NCI-H2171 treated with DMSO at 0.1 percent for 48 hours (cell line): ENCODE measurements around the gene ATP6AP2.
A peak's percentile ranks its signal among the peaks of the same experiment; 100 is the strongest.
"Not testable (repeated sequence)": the region's sequence is repeated elsewhere in the genome, so short reads cannot be mapped to it uniquely, and the experiment has no call there.

Experiments used
- DNase-seq: peaks from one replicate; lab custom pipeline; 2025; lab: John Stamatoyannopoulos, UW

ATP6AP2 gene

DNA sequence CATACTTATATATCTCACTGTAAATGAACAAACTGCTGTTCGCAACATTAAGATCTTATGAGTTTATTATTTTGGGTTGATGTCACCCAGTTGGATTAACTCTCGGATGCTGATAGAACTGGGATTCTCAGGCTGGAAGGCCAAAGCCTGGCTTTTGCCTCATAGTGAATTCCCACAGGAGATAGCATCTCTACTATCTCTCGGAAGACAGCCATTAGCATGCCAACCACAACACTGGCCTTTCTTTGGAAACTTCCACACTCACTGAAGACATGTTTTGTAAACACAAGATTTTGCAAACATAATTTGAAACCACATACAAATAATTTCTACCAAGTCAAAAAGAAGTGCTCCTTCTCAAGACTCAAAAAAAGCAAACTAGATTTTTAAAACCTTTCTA, 4.5 kb upstream of the ATP6AP2 start:
- DNase-seq: no peak

DNA sequence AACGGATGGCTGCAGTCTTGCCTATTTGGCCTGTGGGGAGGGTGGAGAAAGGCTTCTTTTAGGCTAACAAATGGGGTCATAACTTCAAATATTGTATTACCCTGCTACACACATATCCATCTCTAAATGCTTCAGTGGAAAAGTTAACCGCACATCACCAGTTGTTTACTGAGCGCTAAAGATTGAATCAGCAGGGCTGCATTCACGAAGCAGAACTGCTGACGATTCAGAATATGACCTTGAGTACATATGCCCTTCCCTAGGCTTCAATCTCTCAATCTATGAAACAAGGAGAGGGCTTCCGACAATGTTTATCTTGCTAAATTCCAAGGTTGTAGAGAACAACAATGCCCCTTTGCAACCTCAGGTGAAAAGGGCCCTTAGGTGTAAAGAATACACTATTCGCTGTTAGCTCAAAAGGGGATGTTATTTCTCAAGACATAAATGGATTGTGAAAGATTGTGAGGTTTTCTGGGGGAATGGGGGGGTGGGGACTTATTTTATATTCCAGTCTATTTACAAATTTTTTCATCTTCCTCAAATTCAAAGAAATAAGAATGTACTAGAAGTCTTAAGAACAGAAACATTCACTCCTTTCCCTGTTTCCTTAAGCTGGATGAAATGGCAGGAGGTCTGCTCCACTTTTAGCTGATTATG, 2.6 kb upstream of the ATP6AP2 start:
- DNase-seq: no peak

DNA sequence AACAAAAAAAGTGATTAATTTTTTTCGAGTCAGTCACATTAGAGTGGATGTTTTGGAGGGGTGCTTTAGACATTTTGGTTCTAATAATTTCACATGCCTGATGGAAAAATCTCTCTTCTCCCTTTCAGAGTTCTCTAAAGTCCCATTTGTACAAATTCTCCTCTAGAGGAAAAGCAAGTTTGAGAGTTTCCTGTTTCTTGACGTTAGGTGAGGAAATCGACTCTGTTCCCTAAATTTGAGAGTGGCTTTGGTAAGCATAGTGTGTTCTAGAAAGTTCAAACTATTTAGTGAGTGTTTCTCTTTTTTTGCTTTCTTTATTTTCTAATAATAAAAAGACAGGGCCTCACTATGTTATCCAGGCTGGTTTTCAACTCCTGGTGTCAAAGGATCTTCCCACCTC, 1.6 kb upstream of the ATP6AP2 start:
- DNase-seq: no peak

DNA sequence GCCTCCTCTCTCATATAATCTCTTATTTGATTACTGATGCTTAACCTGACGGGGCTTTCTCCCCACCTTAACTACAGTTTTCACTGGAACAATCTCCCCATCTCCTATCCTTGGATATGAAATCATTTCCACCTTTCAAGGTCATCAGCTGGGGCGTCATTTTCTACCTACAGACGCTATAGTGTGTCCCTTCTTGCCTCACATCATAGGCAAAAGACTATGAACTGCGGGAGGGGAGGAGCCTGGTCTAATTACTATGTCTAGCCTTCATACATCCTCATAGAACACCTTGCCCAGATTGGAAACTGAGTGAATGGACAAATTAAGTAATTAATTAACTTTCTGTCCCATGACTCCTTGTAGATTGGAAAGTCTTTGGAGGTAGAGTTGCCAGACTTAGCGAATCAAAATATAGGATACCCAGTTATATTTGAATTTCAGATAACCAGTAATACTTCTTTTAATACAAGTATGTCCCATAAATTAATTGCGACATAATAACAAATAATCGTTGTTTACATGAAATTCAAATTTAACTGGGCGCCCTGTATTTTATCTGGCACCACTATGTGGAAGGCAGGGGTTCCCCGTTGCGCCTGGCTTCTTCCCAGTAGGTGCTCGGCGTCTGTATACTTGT, 752 bp upstream of the ATP6AP2 start:
- peak; percentile 2 for DNase-seq

DNA sequence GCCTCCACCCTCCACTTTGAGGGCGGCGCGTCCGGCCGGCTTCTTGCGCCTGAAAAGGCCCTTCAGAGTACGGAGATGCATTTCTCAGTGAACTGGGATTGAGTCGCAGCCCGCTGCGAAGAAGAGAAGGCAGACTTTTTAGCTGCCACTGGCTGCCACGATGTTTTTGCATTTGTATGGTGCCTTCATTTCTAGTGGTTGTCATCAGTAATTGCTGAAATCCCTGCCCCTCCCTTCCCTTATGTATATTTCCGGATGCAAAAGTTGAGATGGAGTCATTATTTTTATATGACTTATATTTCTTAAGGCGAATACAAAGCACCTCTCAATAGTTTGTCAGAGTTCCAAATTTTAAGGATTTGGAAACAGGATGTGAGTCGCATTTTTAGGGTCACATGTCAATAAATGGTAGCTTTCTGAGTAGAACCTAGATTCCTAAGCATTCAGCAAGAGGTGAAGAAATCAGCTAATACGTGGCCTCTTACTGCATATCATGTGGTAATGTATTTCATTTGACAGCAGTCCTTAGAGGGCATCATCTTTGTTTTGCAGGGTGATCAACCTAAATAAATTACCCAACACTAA, 658 bp downstream of the ATP6AP2 start:
- DNase-seq: peak; percentile 1

DNA sequence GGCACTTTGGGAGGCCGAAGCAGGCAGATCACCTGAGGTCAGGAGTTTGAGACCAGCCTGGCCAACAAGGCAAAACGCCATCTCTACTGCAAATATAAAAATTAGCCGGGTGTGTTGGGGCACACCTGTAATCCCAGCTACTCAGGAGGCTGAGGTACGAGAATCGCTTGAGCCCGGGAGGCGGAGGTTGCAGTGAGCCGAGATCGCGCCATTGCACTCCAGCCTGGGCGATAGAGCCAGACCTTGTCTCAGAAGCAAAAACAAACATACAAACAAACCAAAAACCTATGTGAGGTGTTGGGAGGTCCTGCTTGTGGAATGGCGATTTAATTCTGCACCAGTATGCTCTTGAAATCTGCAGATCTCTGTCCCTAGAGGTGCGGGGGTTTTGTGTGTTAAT, 1.4 kb downstream of the ATP6AP2 start:
- not testable (repeated sequence) for DNase-seq

DNA sequence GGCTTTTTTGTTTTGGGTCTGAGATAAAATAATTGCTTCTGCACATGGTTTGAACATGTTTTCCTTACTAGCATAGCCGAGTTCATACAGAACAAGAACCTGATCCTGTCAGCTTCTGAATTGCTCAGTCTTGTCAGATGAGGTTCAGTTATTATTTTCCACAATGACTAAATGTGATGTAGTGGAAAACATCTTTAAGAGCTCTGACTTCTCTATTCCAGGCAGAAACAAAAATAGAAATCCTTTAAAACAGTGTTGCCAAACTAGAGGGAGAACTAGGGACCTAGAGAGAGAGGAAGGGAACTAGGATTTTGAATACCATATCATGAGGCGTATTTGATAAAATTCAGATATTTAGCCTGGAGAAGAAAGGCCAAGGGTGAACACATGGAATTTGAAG, 2.0 kb downstream of the ATP6AP2 start:
- no peak for DNase-seq

DNA sequence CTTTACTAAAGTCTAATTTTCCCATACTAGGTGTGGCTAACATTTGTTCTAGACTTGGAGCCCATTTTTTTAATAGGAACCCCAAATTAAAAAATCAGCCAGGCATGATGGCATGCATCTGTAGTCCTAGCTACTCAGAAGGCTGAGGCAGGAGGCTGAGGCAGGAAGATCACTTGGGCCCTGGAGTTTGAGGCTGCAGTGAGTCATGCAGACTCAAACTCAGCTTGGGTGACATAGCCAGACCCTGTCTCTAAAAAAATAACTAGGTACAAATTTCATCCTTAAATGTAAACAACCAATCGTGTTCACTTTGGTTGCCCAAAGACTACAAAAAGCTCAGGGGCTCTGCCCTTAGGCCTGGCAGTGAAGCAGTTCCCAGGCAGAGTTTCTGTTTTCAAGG, 6.9 kb downstream of the ATP6AP2 start:
- not testable (repeated sequence) for DNase-seq

DNA sequence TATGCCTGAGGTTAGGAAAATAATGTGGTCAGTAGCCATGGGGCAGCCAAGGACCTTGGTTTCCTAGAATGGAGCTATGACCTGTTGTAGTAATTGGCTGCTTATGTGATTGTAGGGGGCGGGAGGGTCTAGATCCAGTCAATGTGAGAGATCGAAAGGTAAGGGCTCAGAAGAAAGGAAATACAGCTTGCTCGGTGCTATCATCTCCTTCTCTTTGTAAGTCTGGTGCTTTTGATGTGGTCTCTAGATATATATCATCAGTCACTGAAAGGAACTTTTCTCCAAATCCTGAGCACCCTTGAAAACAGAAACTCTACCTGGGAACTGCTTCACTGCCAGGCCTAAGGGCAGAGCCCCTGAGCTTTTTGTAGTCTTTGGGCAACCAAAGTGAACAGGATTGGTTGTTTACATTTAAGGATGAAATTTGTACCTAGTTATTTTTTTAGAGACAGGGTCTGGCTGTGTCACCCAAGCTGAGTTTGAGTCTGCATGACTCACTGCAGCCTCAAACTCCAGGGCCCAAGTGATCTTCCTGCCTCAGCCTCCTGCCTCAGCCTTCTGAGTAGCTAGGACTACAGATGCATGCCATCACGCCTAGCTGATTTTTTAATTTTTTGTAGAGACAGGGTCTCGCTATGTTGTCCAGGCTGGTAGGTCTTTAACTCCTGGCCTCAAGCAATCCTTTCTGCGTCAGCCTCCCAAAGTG, 9.0 kb downstream of the ATP6AP2 start:
- DNase-seq: not testable (repeated sequence)

DNA sequence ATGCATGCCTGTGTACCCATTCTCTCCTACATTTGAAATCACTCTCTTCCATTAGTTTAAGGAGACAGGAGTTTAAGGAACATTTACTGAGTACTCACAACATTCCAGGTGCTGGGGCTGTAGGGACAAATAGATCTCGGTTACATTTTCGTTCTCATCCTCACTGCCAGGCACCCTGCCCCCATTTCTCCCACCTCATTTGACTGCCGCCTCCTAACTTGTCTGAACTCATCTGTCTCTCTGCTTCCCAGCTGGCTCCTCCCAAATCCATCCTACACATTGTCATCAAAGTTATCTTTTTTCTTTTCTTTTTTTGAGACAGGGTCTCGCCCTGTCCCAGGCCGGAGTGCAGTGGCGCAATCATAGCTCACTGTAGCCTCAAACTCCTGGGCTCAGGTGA, 22.7 kb downstream of the ATP6AP2 start:
- DNase-seq: no peak

DNA sequence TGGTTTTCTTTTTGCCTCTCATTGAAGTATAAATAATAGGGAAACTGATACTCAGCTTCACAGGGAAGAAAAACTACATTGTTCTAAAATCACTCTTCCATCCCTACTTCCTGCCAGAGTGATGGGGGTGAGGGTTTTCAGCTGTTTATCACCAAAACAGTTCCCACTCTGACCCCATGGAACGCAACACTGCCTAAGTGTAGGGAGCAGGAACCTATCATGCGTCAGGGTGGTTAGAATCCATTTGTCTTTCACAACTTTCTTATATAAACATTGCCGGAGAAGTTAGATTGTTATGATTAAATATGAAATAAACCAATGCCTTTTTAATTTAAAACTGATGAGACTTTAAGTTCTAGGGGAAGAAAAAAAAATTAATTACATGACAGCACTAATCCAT, 26.6 kb downstream of the ATP6AP2 start:
- no peak for DNase-seq

DNA sequence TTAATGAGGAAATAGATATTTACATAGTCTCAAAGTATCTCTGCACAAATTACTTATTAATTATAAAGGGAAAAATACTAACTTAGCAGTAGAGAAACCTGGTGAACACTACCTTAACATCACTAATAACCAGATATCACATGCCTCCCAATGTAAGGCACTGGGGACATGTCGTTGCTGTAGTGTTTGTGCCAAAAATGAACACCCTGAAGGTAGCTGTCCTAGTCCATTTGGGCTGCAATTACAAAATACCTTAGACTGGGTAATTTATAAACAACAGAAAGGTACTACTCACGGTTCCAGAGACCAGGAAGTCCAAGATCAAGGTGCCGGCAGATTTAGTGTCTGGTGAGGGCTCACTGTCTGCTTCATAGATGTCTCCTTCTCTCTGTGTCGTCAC, 31.7 kb downstream of the ATP6AP2 start:
- DNase-seq: no peak

DNA sequence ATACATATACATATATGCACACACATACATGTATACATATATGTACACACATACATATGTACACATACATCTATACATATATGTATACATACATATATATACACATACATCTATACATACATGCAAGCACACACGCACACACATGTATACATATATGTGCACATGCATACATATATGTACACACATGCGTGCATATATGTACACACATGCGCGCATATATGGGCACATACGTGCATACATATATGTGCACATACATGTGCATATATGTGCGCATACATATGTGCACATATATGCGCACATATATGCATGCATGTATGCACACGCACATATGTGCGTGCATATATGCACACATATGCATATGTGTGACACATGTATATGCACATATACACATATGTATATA, 35.2 kb downstream of the ATP6AP2 start:
- DNase-seq: no peak

DNA sequence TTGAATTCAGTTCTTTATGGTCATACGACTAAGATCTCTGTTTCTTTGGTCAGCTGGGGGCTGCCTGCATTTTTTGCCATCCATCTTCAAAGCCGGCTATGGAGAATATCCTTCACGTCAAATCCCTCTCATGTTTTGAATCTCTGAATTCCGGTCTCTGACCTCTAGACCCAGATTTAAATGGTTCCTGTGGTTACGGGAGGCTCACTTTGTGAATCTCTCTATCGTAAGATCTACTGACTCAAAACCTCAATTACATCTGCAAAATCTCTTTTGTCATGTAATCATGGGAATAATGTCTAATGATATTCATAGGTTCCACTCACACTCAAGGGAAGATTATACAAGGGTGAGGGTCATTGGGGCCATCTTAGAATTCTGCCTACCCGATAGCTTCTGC, 36.8 kb downstream of the ATP6AP2 start:
- DNase-seq: no peak

DNA sequence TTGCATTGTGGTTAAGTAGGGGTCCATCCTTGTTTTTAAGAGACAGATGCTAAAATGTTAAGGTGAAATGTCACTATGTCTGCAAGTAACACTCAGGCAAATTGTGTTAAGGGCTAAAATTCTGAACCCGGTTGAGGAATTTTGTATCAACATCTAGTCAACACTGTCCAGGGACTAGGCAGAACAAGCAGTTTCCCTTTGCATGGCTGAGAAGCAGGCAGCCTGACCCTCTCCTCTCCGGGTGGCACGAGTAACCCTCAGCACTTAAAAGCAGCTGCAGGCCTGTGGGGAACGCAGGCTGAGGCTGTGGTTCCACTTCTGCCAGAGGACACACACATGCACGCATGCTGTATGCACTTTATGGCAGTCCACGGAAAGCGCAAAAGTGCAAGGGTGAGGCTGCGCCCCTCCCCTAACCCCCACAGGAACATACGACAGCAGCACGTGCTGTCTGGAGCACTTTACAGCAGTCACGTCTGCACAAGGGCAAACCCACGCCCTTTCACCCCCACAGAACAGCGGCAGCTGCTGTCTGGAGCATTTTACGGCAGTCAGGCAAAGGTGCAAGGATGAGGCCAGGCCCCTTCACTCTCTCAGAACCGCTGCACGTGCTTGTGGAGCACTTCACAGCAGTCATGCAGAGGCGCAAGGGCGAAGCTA, 41.8 kb downstream of the ATP6AP2 start:
- DNase-seq: no peak

DNA sequence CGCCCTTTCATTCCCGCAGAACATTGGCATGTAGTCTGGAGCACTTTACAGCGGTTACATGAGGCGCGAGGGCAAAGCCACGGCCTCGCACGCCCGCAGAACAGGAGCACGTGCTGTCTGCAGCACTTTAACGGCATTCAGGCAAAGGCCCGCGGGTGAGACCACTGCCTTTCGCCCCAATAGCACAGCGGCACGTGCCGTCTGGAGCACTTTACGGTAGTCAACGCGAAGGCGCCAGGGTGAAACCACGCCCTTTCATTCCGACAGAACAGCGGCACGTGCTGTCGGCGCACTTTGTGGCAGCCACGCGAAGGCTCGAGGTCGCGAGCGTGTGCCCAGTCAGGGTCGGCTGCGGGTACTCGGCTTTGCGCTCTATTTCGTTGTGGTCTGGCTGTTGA, 42.4 kb downstream of the ATP6AP2 start, which contains the start of gene MPC1L:
Gene MPC1L, plus strand, starts transcription at position 290 of the 398 bp plus-strand sequence. CDS start 138 bp downstream, outside the sequence.
- DNase-seq: no peak

DNA sequence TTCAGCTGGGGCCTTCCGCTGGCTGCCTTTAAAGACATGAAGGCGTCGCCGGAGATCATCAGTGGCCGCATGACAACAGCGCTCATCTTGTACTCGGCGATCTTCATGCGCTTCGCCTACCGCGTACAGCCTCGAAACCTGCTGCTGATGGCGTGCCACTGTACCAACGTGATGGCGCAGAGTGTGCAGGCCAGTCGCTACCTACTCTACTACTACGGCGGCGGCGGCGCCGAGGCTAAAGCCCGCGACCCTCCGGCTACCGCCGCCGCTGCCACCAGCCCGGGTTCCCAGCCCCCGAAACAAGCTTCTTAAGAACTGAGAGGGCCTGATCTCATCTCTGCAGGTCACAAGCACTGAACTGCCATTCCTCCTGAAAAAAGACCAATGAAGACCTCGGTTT, 42.9 kb downstream of the ATP6AP2 start:
- DNase-seq: no peak

DNA sequence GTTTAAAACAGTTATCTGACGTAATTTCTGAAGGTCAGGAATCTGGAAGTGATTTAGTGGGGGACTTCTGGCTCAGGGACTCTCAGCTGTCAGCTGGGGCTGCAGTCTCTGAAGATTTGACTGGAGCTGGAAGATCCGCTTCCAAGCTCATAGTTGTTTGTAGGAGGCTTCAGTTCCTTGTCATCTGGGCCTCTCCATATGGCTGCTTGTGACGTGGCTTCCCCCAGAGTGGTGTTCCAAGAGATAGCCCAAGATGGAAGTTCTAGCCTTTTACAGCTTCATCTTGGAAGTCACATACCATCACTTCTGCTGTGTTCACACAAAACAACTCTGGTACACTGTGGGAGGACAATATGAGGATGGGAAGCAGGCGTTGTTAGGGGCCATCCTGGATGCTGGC, 44.5 kb downstream of the ATP6AP2 start:
- DNase-seq: no peak

DNA sequence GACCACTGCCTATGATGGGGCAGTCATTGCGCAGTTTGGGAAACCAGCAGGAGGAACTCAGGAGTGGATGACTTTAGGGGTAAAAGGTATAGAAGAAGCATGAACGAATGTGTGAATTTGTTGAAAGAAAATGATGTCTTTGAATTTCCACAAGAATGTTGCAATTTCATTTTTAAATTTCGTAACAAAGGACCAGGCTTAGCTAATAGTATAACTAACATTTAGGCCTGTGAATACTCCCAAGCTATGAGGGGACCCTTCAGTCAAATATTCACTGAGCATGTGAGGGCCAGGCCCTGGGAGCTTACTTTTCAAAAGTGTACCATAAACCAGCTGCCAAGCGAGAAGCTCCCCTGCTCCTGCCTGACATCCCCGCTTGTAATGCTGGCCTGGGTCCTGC, 47.7 kb downstream of the ATP6AP2 start:
- no peak for DNase-seq

DNA sequence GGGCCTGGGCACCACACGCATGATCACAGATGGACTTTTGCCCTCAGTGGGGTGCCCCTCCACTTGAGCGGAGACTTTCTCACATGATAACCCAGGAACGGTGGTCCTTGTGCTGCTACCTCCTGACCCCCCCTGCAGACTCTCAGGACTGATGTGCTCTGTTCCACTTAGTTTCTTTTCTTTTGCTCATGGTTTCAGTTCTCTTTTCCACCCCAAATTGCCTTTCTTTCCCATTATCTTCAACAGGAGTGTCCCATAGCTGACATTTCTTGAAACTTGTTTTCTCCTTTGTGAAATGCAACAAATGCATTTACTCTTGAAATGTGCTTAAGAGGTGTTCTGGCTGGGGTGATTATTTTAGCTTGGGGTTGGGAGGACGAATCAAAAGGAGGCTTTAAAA, 51.4 kb downstream of the ATP6AP2 start:
- DNase-seq: no peak

DNA sequence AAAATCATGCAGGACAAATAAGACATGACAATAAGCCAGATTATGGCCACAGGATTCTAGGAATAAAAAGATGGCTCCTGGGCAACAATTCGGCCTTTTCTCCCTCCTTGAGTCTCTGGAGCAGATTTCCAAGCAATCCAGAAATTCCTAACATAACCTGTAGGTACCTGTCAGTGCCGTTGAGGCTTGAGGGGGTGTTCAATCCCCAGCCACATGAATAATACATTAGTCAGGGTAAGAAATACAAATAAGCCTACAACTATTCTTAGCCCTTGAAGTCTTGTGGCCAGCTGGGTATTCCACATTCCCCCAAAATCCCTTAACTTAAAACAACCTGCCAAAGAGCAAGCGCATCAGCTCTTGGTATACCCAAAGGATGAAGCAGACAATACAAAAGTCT, 56.9 kb downstream of the ATP6AP2 start:
- DNase-seq: no peak

DNA sequence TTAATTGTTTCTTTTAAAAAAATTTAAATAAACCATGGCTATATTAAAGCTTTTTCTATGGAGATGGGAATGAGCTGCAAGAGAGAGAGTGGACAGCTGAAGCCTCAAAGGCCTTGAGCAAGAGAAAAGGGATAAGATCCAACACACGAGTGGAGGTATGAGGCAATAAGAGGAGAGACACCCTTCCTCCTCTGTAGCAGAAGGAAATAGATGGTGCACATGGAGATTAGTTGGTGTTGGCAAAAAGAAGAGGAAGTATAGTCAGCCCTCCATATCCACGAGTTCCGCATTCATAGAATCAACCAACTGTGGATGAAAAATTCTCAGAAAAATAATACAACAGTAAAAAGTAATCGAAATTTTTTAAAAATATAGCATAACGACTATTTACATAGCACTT, 63.4 kb downstream of the ATP6AP2 start:
- DNase-seq: no peak
